GM12878 (cell line): ENCODE results near the gene KIAA0930. TPM values are rescaled to one million over a fixed set of nuclear protein-coding genes. Genes with fewer than 3 reads are reported as not detected.

ENCODE experiments used
- ATAC-seq: fragments of 200-7000 bp; cut with Tn5 transposase; 3 replicates; pipeline ENCODE4 v1.9.1; 2020; ENCODE audit warnings: mild to moderate bottlenecking, moderate library complexity
- BruUV-seq: library from RNA; stranded (reverse); fragments of 400-500 nt; replicated peaks from 2 replicates; lab custom pipeline; 2021; lab: Mats Ljungman, UMichigan
- CTCF ChIA-PET: fragments of 300-600 bp; sonication (Branson Sonifier 250); formaldehyde crosslinking; extraction: SDS; loops from one replicate; lab custom pipeline; 2021; ENCODE audit warnings: inconsistent platforms; lab: Yijun Ruan, JAX
- POLR2A ChIA-PET: fragments of 350-600 bp; formaldehyde crosslinking; extraction: SDS; loops from one replicate; lab custom pipeline; 2021; ENCODE audit warnings: inconsistent platforms; lab: Charles Lee
- RAD21 ChIA-PET: fragments of 300-600 bp; sonication (Branson Sonifier 250); formaldehyde crosslinking; loops from one replicate; lab custom pipeline; 2023; ENCODE audit warnings: antibody characterized with exemption; ENCODE audit not compliant: unreplicated experiment; lab: Charles Lee
- SMC1A ChIA-PET: fragments of 300-600 bp; sonication (Branson Sonifier 250); formaldehyde crosslinking; loops from one replicate; lab custom pipeline; 2023; ENCODE audit not compliant: unreplicated experiment, uncharacterized antibody; lab: Charles Lee
- DNase-seq: peaks from one replicate; pipeline ENCODE4 v3.0.0-alpha.2; 2011; ENCODE audit warnings: low read depth, low spot score
- FAIRE-seq: peaks from 3 replicates; lab custom pipeline; 2011; peaks lifted over from hg19 to GRCh38; lab: Jason Lieb, UNC
- H2AFZ ChIP-seq: 2 replicates; pipeline ENCODE4 v1.6.0; 2011; ENCODE audit warnings: low read depth, low read length, control low read depth; ENCODE audit not compliant: control insufficient read depth
- H3K27ac ChIP-seq: 2 replicates; pipeline ENCODE4 v1.5.1; 2011; ENCODE audit warnings: control low read depth; ENCODE audit not compliant: control insufficient read depth, insufficient read depth
- H3K27me3 ChIP-seq, 2 experiments: replicated peaks in 1 of 2; 2 replicates each; pipeline versions ENCODE4 v1.6.0 to v1.6.1; 2011; ENCODE audit warnings: low read length in 1 of 2; ENCODE audit not compliant: control insufficient read depth in 2 of 2, insufficient read depth in 2 of 2
- H3K36me3 ChIP-seq, 2 experiments: 2 replicates each; pipeline ENCODE4 v1.5.1; 2011; ENCODE audit warnings: low read length in 1 of 2; ENCODE audit not compliant: control insufficient read depth in 2 of 2, insufficient read depth in 2 of 2
- H3K4me1 ChIP-seq: 2 replicates; pipeline ENCODE4 v1.6.1; 2011; ENCODE audit warnings: mild to moderate bottlenecking, low read length, moderate library complexity, mixed read lengths; ENCODE audit not compliant: control insufficient read depth, insufficient read depth
- H3K4me2 ChIP-seq: 2 replicates; pipeline ENCODE4 v1.6.0; 2011; ENCODE audit warnings: control low read depth; ENCODE audit not compliant: control insufficient read depth, insufficient read depth
- H3K4me3 ChIP-seq: fragments of 200-600 bp; sonication (generic); 2 replicates; pipeline ENCODE4 v1.5.1; 2016
- H3K79me2 ChIP-seq: 2 replicates; pipeline ENCODE4 v1.6.0; 2011; ENCODE audit warnings: low read length; ENCODE audit not compliant: control insufficient read depth, insufficient read depth
- H3K9ac ChIP-seq: 2 replicates; pipeline ENCODE4 v1.8.0; 2011; ENCODE audit warnings: low read length, control low read depth, mixed read lengths; ENCODE audit not compliant: control insufficient read depth, insufficient read depth
- H3K9me3 ChIP-seq: replicated peaks from 3 replicates; pipeline ENCODE4 v1.5.1; 2011; ENCODE audit warnings: mild to moderate bottlenecking, low read length; ENCODE audit not compliant: control insufficient read depth, insufficient read depth
- H4K20me1 ChIP-seq: 2 replicates; pipeline ENCODE4 v1.6.0; 2011; ENCODE audit not compliant: control insufficient read depth, insufficient read depth
- BMI1 ChIP-seq: fragments of 450-650 bp; IDR thresholded peaks from 2 replicates; pipeline ENCODE4 v1.6.1; 2016; ENCODE audit warnings: mild to moderate bottlenecking, moderate library complexity, borderline replicate concordance
- CBX3 ChIP-seq: fragments of 200-600 bp; sonication (generic); IDR thresholded peaks from 2 replicates; pipeline ENCODE4 v1.6.1; 2016; ENCODE audit warnings: low read depth, borderline replicate concordance
- CBX5 ChIP-seq: sonication (generic); IDR thresholded peaks from 2 replicates; pipeline ENCODE4 v1.6.1; 2016; ENCODE audit warnings: low read depth, moderate library complexity, mild to moderate bottlenecking, inconsistent platforms
- DPF2 ChIP-seq: fragments of 450-650 bp; IDR thresholded peaks from 2 replicates; pipeline ENCODE4 v1.6.1; 2017; ENCODE audit warnings: mild to moderate bottlenecking
- FOXM1 ChIP-seq: IDR thresholded peaks from 2 replicates; pipeline ENCODE4 v1.6.1; 2012; ENCODE audit warnings: low read depth, mild to moderate bottlenecking, inconsistent platforms, low read length, moderate library complexity
- JUNB ChIP-seq: IDR thresholded peaks from 2 replicates; pipeline ENCODE4 v1.6.1; 2016; ENCODE audit warnings: antibody characterized with exemption, mild to moderate bottlenecking
- KDM1A ChIP-seq: fragments of 200-600 bp; sonication (generic); IDR thresholded peaks from 2 replicates; pipeline ENCODE4 v1.6.1; 2016; ENCODE audit warnings: borderline replicate concordance
- KLF5 ChIP-seq: fragments of 450-650 bp; IDR thresholded peaks from 2 replicates; pipeline ENCODE4 v1.6.1; 2014; ENCODE audit warnings: mild to moderate bottlenecking; ENCODE audit not compliant: partially characterized antibody
- MYC ChIP-seq: IDR thresholded peaks from 2 replicates; pipeline ENCODE4 v1.6.1; 2011; ENCODE audit warnings: mild to moderate bottlenecking, low read length, moderate library complexity, inconsistent platforms; ENCODE audit not compliant: insufficient read depth, insufficient replicate concordance, insufficient read length, severe bottlenecking
- NFYB ChIP-seq: IDR thresholded peaks from 2 replicates; pipeline ENCODE4 v1.6.1; 2011; ENCODE audit warnings: low read depth, mild to moderate bottlenecking, low read length, improper control_type of control experiment, moderate library complexity; ENCODE audit not compliant: insufficient read depth
- NR2C1 ChIP-seq: fragments of 450-650 bp; IDR thresholded peaks from 2 replicates; pipeline ENCODE4 v1.6.1; 2017; ENCODE audit warnings: antibody characterized with exemption, mild to moderate bottlenecking, moderate library complexity
- RB1 ChIP-seq: fragments of 450-650 bp; formaldehyde crosslinking; IDR thresholded peaks from 2 replicates; pipeline ENCODE4 v1.6.1; 2017; ENCODE audit warnings: mild to moderate bottlenecking, borderline replicate concordance
- ZNF217 ChIP-seq: fragments of 450-650 bp; IDR thresholded peaks from 2 replicates; pipeline ENCODE4 v1.6.1; 2017; ENCODE audit warnings: antibody characterized with exemption, mild to moderate bottlenecking
- ZNF274 ChIP-seq: IDR thresholded peaks from one replicate; pipeline ENCODE4 v1.8.0; 2011; ENCODE audit not compliant: insufficient read length, insufficient read depth
- WGBS: methylation state at CpG from one replicate; pipeline ENCODE4 v1.1.6; 2016; ENCODE audit warnings: low lambda C conversion rate; ENCODE audit not compliant: insufficient replicate concordance, insufficient coverage; ENCODE audit errors: missing lambda C conversion rate; 5-methylcytosine and 5-hydroxymethylcytosine counted together
- in situ Hi-C: fragments of 300-500 bp; cut with MboI; formaldehyde crosslinking; loops from 9 replicates; pipeline ENCODE4 v1.14.3; 2018; ENCODE audit warnings: mixed read lengths
- intact Hi-C: fragments of 100-400 bp; cut with micrococcal nuclease; formaldehyde crosslinking; loops from one replicate; pipeline ENCODE4 v1.14.2; 2022; ENCODE audit not compliant: unreplicated experiment
- polyA plus RNA-seq, 11 experiments: library from polyadenylated mRNA; depleted of rRNA in 4 of 11; unstranded in 6 of 11; stranded (reverse) in 5 of 11; fragments of >200 nt; fragmentation: Nextera tagmentation in 4 of 11; fragmentation: Illumina TruSeq in 1 of 11; extraction: Ambion mirVana in 4 of 11; extraction: Trizol in 1 of 11; gene quantifications; 1 replicate in 1 of 11; 2 replicates in 10 of 11; pipeline versions ENCODE4 v1.2.1 to v1.2.3, GENCODE V29; 2011 to 2016; ENCODE audit warnings: inconsistent platforms in 2 of 11, missing spikeins in 2 of 11, low read depth in 1 of 11
- total RNA-seq, 4 experiments: library from RNA; depleted of rRNA in 3 of 4; stranded (reverse); fragments of >200 nt in 3 of 4; fragmentation: Illumina TruSeq in 1 of 4; extraction: Trizol in 1 of 4; gene quantifications; 2 replicates each; pipeline versions ENCODE4 v1.2.1 to v1.2.3, GENCODE V29; 2013 to 2021
- TF ChIP-seq, protein P1 (sequence below): IDR thresholded peaks from 2 replicates; pipeline ENCODE4 v1.6.1; 2011; ENCODE audit warnings: mild to moderate bottlenecking, low read depth, low read length, moderate library complexity; ENCODE audit not compliant: insufficient replicate concordance
- TF ChIP-seq, protein P2 (sequence below): fragments of 450-650 bp; IDR thresholded peaks from 2 replicates; pipeline ENCODE4 v1.6.1; 2017; ENCODE audit warnings: mild to moderate bottlenecking
- TF ChIP-seq, protein P3 (sequence below): fragments of 450-650 bp; IDR thresholded peaks from 2 replicates; pipeline ENCODE4 v1.6.1; 2017; ENCODE audit warnings: low read depth, mild to moderate bottlenecking, moderate library complexity
- TF ChIP-seq, protein P4 (sequence below): fragments of 450-650 bp; IDR thresholded peaks from 2 replicates; pipeline ENCODE4 v1.6.1; 2014; ENCODE audit warnings: mild to moderate bottlenecking

KIAA0930 gene
- total and polyA plus RNA-seq, 10 of the 15 experiments (the other 5 are each of a cell fraction or from before 2014, with no cell fraction given): 3.6 to 125 (median 46.3) TPM

DNA sequence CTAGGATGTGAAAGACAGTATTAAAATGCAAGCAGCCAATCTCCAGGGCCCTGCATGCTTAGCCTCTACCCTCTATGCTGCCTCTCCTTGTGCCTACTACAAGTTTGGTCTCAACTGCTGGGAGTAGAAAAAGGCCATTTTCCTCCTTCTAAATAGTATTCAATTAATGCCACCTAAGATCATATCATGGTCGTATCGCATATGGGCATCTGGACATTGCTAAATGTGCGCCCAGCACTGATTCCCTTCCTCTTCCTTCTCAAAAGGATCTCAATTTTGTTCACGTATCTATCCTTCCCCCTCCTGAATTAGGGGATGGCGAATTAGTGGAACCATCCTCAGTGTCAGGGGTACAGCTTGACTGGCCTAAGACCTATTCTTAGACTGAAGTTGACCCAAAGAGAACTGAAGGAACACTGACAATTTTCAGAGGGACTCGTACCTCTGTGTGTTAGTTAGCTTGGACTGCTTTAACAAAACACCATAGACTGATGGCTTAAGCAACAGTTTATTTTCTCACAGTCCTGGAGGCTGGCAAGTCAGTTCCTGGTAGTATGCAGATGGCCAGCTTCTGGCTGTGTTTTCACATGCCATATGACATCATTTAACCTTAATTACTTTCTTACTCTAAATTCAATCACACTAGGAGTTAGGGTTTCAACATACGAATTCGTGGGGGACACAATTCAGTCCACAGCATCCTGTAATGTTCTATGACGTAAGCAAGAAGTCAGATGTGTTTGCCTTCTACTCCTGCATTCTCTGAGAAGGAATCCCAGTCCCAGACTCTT is 85.4 kb downstream of the KIAA0930 start (continued):
- TF ChIP-seq KLF5: no peak
- no peak for TF ChIP-seq ZNF217
- no peak for TF ChIP-seq KDM1A
- TF ChIP-seq, all 136 proteins: peak for 0

DNA sequence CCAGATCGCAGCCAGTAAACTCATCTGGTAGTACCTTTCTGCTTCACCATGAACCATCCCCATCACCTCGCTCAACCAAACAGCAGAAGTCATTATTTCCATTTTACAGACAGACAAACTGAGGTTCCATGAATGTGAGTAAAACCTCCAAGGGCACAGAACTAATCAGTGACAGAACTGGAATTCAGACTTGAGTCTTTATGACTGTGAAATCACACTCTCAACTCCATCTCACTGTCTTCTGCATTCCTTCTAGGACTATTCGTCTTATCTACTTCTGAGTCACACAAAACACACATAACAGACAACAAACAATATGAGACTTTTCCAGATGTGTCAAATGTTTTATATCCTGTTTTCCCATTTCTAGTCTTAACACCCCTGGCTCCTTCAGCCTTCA is 86.3 kb downstream of the KIAA0930 start:
- POLR2A ChIA-PET: no interaction called here
- SMC1A ChIA-PET: no interaction called here
- H3K9ac ChIP-seq: no peak overlapping the region
- no peaks in the 10 kb centered on the region for H3K79me2 ChIP-seq
- no TSS peak for BruUV-seq
- no peaks in the 10 kb centered on the region for H3K9me3 ChIP-seq
- CTCF ChIA-PET: interaction anchor here (1.2 kb wide), 1 partner anchor 8 kb away, joined by 4 read pairs; no protein-coding TSS in a partner anchor
- intact Hi-C loops (no loop called here), in situ Hi-C loops (no loop called here)
- no peaks in the 10 kb centered on the region for H4K20me1 ChIP-seq
- DNase-seq (no peak), ATAC-seq (no peak), FAIRE-seq (no peak)
- no peaks in the 10 kb centered on the region for H3K4me1 ChIP-seq
- H3K27ac ChIP-seq: no peak overlapping the region
- H3K4me2 ChIP-seq: no peak overlapping the region
- no peak overlapping the region for H3K4me3 ChIP-seq
- H2AFZ ChIP-seq: no peak overlapping the region
- RAD21 ChIA-PET: no interaction called here
- no peaks in the 10 kb centered on the region for H3K27me3 ChIP-seq
- 100% methylated on average over 3 of the region's 3 CpGs for WGBS
- H3K36me3 ChIP-seq: peaks cover 3 to 7% of the 10 kb centered on the region in 2 experiments; a peak in 3 of 4 replicates
- TF ChIP-seq ZNF274 (no peak), JUNB (no peak), CBX3 (no peak), CBX5 (no peak), NR2C1 (no peak), NFYB (no peak), MYC (no peak), DPF2 (no peak), RB1 (no peak), BMI1 (no peak), FOXM1 (no peak)
- TF ChIP-seq, protein P1, sequence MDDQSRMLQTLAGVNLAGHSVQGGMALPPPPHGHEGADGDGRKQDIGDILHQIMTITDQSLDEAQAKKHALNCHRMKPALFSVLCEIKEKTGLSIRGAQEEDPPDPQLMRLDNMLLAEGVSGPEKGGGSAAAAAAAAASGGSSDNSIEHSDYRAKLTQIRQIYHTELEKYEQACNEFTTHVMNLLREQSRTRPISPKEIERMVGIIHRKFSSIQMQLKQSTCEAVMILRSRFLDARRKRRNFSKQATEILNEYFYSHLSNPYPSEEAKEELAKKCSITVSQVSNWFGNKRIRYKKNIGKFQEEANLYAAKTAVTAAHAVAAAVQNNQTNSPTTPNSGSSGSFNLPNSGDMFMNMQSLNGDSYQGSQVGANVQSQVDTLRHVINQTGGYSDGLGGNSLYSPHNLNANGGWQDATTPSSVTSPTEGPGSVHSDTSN: no peak
- TF ChIP-seq, protein P2, sequence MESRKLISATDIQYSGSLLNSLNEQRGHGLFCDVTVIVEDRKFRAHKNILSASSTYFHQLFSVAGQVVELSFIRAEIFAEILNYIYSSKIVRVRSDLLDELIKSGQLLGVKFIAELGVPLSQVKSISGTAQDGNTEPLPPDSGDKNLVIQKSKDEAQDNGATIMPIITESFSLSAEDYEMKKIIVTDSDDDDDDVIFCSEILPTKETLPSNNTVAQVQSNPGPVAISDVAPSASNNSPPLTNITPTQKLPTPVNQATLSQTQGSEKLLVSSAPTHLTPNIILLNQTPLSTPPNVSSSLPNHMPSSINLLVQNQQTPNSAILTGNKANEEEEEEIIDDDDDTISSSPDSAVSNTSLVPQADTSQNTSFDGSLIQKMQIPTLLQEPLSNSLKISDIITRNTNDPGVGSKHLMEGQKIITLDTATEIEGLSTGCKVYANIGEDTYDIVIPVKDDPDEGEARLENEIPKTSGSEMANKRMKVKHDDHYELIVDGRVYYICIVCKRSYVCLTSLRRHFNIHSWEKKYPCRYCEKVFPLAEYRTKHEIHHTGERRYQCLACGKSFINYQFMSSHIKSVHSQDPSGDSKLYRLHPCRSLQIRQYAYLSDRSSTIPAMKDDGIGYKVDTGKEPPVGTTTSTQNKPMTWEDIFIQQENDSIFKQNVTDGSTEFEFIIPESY: no peak
- TF ChIP-seq, protein P3, sequence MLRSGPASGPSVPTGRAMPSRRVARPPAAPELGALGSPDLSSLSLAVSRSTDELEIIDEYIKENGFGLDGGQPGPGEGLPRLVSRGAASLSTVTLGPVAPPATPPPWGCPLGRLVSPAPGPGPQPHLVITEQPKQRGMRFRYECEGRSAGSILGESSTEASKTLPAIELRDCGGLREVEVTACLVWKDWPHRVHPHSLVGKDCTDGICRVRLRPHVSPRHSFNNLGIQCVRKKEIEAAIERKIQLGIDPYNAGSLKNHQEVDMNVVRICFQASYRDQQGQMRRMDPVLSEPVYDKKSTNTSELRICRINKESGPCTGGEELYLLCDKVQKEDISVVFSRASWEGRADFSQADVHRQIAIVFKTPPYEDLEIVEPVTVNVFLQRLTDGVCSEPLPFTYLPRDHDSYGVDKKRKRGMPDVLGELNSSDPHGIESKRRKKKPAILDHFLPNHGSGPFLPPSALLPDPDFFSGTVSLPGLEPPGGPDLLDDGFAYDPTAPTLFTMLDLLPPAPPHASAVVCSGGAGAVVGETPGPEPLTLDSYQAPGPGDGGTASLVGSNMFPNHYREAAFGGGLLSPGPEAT: no peak
- TF ChIP-seq, protein P4, sequence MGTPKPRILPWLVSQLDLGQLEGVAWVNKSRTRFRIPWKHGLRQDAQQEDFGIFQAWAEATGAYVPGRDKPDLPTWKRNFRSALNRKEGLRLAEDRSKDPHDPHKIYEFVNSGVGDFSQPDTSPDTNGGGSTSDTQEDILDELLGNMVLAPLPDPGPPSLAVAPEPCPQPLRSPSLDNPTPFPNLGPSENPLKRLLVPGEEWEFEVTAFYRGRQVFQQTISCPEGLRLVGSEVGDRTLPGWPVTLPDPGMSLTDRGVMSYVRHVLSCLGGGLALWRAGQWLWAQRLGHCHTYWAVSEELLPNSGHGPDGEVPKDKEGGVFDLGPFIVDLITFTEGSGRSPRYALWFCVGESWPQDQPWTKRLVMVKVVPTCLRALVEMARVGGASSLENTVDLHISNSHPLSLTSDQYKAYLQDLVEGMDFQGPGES: no peak
